Endothelial cell of umbilical vein (primary cell): ENCODE measurements around the gene ALDH1A3. TPM values are rescaled to one million over a fixed set of nuclear protein-coding genes. Genes with fewer than 3 reads are reported as not detected.

ENCODE experiments used
- polyA plus RNA-seq, 4 experiments: library from polyadenylated mRNA; depleted of rRNA in 3 of 4; stranded (reverse) in 3 of 4; unstranded in 1 of 4; fragments of >200 nt; gene quantifications; 2 replicates each; pipeline versions ENCODE4 v1.2.1 to v1.2.3, GENCODE V29; 2011 to 2012; ENCODE audit warnings: missing spikeins in 1 of 4
- small RNA-seq: library from RNA; depleted of rRNA; stranded (forward); fragments of <200 nt; gene quantifications from one replicate; pipeline ENCODE3, GENCODE V24; 2012; ENCODE audit warnings: low replicate concordance, low read depth; ENCODE audit not compliant: insufficient read depth, insufficient read length
- total RNA-seq: library from RNA; stranded (reverse); gene quantifications from 2 replicates; pipeline ENCODE4 v1.2.3, GENCODE V29; 2021

ALDH1A3 gene
- total and polyA plus RNA-seq, 2 donors (not counting 3 experiments of a cell fraction or from before 2014, with no cell fraction given) = 2.8 to 5.8 TPM

Small RNA genes lying within 50 kb of the gene (small RNA-seq; reads per million reads assigned to genes)
- gene AC015712.3 = not detected

Other genes starting within 250 kb of the ALDH1A3 start
- gene LRRK1, start 39.5 kb downstream of the ALDH1A3 start, total RNA-seq = 18.4 and 22.1 TPM in 2 replicates
- gene LRRK1, start 39.5 kb downstream of the ALDH1A3 start, polyA plus RNA-seq = 11.0 and 12.9 TPM in 2 replicates